ENCODE results near the gene KIAA1671.

- TF ChIP-seq, protein P1, sequence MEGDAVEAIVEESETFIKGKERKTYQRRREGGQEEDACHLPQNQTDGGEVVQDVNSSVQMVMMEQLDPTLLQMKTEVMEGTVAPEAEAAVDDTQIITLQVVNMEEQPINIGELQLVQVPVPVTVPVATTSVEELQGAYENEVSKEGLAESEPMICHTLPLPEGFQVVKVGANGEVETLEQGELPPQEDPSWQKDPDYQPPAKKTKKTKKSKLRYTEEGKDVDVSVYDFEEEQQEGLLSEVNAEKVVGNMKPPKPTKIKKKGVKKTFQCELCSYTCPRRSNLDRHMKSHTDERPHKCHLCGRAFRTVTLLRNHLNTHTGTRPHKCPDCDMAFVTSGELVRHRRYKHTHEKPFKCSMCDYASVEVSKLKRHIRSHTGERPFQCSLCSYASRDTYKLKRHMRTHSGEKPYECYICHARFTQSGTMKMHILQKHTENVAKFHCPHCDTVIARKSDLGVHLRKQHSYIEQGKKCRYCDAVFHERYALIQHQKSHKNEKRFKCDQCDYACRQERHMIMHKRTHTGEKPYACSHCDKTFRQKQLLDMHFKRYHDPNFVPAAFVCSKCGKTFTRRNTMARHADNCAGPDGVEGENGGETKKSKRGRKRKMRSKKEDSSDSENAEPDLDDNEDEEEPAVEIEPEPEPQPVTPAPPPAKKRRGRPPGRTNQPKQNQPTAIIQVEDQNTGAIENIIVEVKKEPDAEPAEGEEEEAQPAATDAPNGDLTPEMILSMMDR (IDR thresholded peaks at IDR 0.05) = no peak
- TF ChIP-seq EP300 (IDR thresholded peaks at IDR 0.05; ENCODE audit: low read depth) (no peak), POLR2A (IDR thresholded peaks at IDR 0.05) (no peak)
These were observed 244.8 kb downstream of the KIAA1671 start for GRCh38 chr22:25197340-25197739.

Measured in transverse colon (tissue), 3 donors.